ENCODE data around the gene THEM5.

- TF ChIP-seq CTCF (IDR thresholded peaks at IDR 0.05 in 8 of 11, conservative IDR thresholded peaks at IDR 0.05 in 3 of 11) (no peak), POLR2A (IDR thresholded peaks at IDR 0.05) (no peak), POLR2AphosphoS5 (IDR thresholded peaks at IDR 0.05) (no peak)
Observed at GRCh38 chr1:151817353-151817730, 36.2 kb downstream of the THEM5 start.

All from spleen (tissue), 7 donors.